T-helper 2 cell treated with Interferon-gamma antibody and Interleukin-4, amounts not matched to agents 5 μg/mL and 100 μg/mL, for 36 hours (primary cell): ENCODE measurements around the gene MEIS3.

Experiments used
- DNase-seq: peaks from one replicate; pipeline ENCODE4 v3.0.0; 2021; ENCODE audit warnings: low spot score
- H3K27ac Mint-ChIP-seq: one replicate; pipeline ENCODE4 v1.8.0; 2021; ENCODE audit warnings: mild to moderate bottlenecking, mixed read lengths
- H3K27me3 Mint-ChIP-seq: one replicate; pipeline ENCODE4 v1.8.0; 2021; ENCODE audit warnings: low read depth, mixed read lengths
- H3K36me3 Mint-ChIP-seq: one replicate; pipeline ENCODE4 v1.8.0; 2021; ENCODE audit warnings: low read depth, mixed read lengths
- H3K4me1 Mint-ChIP-seq: one replicate; pipeline ENCODE4 v1.8.0; 2021; ENCODE audit warnings: low read depth, mixed read lengths
- H3K4me3 Mint-ChIP-seq: one replicate; pipeline ENCODE4 v1.8.0; 2022; ENCODE audit warnings: mild to moderate bottlenecking, moderate library complexity, mixed read lengths
- H3K9me3 Mint-ChIP-seq: one replicate; pipeline ENCODE4 v1.8.0; 2021; ENCODE audit warnings: mixed read lengths

Gene MEIS3

DNA sequence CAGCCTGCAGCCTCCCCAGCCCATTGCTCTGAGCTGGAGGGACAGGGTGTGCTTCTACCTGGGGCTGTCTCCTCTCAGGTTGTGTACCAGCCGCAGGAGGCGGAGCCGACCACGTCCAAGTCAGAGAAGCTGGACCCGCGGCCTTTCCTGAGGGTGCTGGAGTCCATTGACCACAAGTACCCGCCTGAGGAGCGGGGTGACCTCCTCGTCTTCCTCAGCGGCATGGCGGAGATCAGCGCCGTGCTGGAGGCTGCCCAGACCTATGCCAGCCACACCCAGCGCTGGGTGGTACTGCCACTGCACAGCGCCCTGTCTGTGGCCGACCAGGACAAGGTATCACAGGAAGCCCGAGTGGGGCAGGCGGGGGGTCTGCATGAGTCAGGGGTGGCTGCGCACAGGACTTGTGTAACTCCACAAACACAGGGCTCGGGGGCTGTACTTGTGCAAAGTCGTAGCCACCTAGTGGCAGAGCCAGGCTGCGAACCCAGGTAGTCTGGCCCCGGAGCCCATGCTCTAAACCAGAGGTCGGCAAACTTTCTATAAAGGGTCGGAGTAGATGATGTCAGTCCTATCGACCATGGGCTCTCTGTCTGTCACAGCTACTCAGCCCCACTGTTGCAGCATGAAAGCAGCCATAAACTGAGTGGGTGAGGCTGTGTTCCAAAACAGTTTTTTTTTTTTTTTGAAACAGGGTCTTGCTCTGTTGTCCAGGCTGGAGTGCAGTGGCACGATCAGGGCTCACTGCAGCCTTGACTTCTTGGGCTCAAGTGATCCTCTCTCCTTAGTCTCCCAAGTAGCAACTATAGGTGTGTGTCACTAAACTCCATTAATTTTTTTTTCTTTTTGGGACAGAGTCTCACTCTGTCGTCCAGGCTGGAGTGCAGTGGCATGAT, 61.3 kb downstream of the MEIS3 start:
- H3K36me3 Mint-ChIP-seq: peaks cover 57% of the 10 kb centered on the region
- H3K27ac Mint-ChIP-seq: no peak overlapping the region
- no peaks in the 10 kb centered on the region for H3K9me3 Mint-ChIP-seq
- DNase-seq: no peak
- H3K4me3 Mint-ChIP-seq: no peak overlapping the region
- no peaks in the 10 kb centered on the region for H3K4me1 Mint-ChIP-seq
- H3K27me3 Mint-ChIP-seq: no peaks in the 10 kb centered on the region

DNA sequence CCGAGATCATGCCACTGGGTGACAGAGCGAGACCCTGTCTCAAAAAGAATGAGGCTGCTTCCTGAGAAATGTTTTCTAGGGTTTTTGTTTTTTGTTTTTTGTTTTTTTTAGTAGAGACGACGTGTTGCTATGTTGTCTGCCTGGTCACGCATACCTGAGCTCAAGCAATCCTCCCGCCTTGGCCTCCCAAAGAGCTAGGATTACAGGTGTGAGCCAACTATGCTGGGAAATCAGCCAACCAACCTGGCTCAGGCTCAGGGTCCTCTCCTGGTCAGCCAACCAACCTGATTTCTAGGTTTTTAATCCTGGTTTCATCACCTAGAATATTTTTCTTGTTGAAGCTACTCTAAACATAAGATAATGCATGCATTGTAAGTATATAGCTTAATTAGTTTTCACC, 62.4 kb downstream of the MEIS3 start:
- Mint-ChIP-seq H3K4me3 (no peak overlapping the region), H3K36me3 (peaks cover 60% of the 10 kb centered on the region), H3K4me1 (peaks cover 1% of the 10 kb centered on the region), H3K27ac (no peak overlapping the region), H3K27me3 (no peaks in the 10 kb centered on the region), H3K9me3 (no peaks in the 10 kb centered on the region)
- DNase-seq: no peak

DNA sequence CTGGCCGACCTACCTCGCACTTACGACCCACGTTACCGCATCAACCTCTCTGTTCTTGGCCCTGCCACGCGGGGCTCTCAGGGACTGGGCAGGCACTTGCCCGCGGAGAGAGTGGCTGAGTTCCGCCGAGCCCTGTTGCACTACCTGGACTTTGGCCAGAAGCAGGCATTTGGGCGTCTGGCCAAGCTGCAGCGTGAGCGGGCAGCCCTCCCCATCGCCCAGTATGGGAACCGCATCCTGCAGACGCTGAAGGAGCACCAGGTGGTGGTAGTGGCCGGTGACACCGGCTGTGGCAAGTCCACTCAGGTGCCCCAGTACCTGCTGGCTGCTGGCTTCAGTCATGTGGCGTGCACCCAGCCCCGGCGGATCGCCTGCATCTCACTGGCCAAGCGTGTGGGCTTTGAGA, 66.0 kb downstream of the MEIS3 start:
- peaks cover 48% of the 10 kb centered on the region for H3K36me3 Mint-ChIP-seq
- no peaks in the 10 kb centered on the region for H3K9me3 Mint-ChIP-seq
- DNase-seq: no peak
- no peak overlapping the region for H3K27ac Mint-ChIP-seq
- H3K4me1 Mint-ChIP-seq: peaks cover 26% of the 10 kb centered on the region
- no peak overlapping the region for H3K4me3 Mint-ChIP-seq
- peaks cover 2% of the 10 kb centered on the region for H3K27me3 Mint-ChIP-seq
